Keratinocyte (primary cell): ENCODE data around the gene TSR1.

ENCODE experiments used
- CTCF ChIP-seq, 3 experiments: IDR thresholded peaks in 1 of 3; conservative IDR thresholded peaks in 1 of 3; optimal IDR thresholded peaks in 1 of 3; 2 replicates in 2 of 3; 3 replicates in 1 of 3; pipeline versions ENCODE3 to v1.5.1; 2011; ENCODE audit warnings: low read length in 3 of 3, mild to moderate bottlenecking in 3 of 3, moderate library complexity in 2 of 3, control low read depth in 1 of 3, inconsistent platforms in 1 of 3; ENCODE audit not compliant: insufficient read depth in 2 of 3; ENCODE audit errors: extremely low read depth in 1 of 3
- EZH2 ChIP-seq: IDR thresholded peaks from one replicate; pipeline ENCODE4 v1.6.1; 2012; ENCODE audit warnings: inconsistent platforms, mild to moderate bottlenecking, low read length, moderate library complexity

DNA sequence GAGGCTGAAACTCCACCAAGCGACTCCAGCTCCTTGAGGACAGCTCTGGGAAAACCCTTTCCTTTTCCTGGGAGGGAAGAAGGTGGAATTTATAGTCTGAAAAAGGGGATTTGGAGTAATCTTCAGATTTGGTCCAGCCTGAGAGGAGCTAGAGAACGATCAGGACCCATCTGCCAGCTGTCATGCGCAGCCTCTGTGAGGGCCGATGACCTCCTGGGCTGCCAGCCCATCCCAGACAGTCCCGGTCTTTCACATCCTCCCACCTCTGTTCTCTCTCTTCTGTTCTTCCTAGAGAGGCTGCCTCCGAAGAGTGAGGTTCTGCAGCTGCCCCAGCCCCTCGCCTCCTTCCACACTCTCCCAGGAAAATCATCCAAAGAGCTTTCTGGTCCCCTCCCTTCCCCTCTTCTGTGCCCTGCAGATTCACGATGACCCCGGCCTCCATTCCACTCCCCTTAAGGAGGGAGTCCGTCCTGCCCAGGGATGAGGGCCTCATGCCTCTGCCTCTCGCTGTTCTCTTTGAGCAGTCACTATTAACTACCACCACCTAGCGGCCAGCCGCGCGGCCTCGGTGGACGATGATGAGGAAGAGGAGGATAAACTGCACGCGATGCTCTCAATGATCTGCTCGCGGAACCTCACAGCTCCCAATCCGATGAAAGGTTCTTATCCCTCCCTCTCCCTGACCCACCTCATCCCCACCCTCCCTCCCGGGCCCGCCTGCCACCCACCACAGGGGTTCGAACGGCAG lies 30.7 kb upstream of the TSR1 start:
- TF ChIP-seq CTCF (optimal IDR thresholded peaks at IDR 0.05 in 1 of 3, IDR thresholded peaks at IDR 0.05 in 1 of 3, conservative IDR thresholded peaks at IDR 0.05 in 1 of 3; ENCODE audit: extremely low read depth in 1 of 3, insufficient read depth in 2 of 3, low read length in 3 of 3) (no peak), EZH2 (no peak)
